ENCODE data around the gene ZNF385B.

The ZNF385B gene

DNA sequence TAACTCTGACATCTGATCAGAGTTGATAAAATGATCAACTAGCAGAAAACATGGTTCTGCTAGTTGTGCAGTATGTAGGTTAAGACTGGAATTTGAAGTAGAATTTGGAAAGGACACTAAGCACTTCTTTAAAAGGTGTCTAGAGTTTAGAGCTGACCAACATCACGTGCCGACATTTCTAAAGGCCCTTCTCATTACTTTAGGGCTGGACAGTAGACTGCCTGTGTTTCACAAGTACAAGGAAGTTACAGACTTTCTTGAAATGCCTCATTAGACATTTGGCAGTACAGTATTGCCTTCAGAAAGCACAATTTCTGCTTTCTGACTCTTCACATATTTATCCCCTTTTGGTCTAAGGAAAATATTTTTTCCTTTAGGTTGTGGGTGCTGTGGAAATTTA is 255.3 kb downstream of the ZNF385B start:
- H3K9me3 ChIP-seq (ENCODE audit: severe bottlenecking) = no peaks in the 10 kb centered on the region
- DNase-seq = no peak
- H3K4me3 ChIP-seq (ENCODE audit: low read depth, low read length) = no peak overlapping the region
- no peak overlapping the region for H3K27ac ChIP-seq
- TF ChIP-seq, protein P1, sequence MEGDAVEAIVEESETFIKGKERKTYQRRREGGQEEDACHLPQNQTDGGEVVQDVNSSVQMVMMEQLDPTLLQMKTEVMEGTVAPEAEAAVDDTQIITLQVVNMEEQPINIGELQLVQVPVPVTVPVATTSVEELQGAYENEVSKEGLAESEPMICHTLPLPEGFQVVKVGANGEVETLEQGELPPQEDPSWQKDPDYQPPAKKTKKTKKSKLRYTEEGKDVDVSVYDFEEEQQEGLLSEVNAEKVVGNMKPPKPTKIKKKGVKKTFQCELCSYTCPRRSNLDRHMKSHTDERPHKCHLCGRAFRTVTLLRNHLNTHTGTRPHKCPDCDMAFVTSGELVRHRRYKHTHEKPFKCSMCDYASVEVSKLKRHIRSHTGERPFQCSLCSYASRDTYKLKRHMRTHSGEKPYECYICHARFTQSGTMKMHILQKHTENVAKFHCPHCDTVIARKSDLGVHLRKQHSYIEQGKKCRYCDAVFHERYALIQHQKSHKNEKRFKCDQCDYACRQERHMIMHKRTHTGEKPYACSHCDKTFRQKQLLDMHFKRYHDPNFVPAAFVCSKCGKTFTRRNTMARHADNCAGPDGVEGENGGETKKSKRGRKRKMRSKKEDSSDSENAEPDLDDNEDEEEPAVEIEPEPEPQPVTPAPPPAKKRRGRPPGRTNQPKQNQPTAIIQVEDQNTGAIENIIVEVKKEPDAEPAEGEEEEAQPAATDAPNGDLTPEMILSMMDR (IDR thresholded peaks at IDR 0.05; ENCODE audit: low read depth, low read length) = no peak
- no peaks in the 10 kb centered on the region for H3K36me3 ChIP-seq
- H3K27me3 ChIP-seq (ENCODE audit: insufficient read depth, low read depth, severe bottlenecking) = no peaks in the 10 kb centered on the region

DNA sequence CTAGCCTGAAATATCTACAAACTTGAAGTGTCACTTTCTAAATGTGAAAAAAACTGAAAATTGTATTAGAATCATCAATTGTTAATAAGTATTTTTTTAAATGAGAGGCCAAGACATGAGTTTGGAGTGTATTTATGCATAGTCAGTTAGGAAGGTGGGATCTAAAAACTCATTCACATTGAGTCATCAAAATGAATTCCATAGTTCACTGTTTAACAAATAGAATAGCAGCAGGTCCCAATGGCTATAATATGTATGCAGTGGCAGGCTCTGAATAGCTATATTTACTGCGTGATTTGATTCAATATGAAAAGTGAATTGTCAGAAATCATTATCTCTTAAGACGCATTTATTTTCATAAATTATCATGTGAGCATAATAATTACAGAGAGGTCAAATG is 256.1 kb downstream of the ZNF385B start:
- H3K9me3 ChIP-seq (ENCODE audit: severe bottlenecking) = no peaks in the 10 kb centered on the region
- no peak overlapping the region for H3K4me3 ChIP-seq (ENCODE audit: low read depth, low read length)
- TF ChIP-seq, protein P1 (IDR thresholded peaks at IDR 0.05; ENCODE audit: low read depth, low read length) = no peak
- no peak for DNase-seq
- H3K27ac ChIP-seq = no peak overlapping the region
- no peaks in the 10 kb centered on the region for H3K27me3 ChIP-seq (ENCODE audit: insufficient read depth, low read depth, severe bottlenecking)
- H3K36me3 ChIP-seq = no peaks in the 10 kb centered on the region

DNA sequence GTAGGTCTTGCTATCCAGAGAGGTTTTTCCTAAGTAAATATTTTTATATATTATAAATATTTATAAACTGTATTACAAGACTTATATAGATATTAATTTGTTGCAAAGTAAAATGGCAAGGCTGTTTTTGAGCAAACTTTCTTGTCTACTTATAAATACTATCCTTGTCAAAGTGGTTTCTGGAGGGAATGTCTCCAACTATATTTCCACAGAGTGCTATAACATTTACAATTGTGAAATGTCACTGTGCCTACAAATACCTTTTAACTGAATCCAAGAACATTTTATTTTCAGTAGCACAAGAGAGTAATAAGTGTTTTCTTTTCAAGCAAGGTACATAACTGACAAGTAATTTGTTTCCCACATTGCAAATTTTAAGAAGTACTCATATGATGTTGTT is 256.8 kb downstream of the ZNF385B start:
- TF ChIP-seq, protein P1 (IDR thresholded peaks at IDR 0.05; ENCODE audit: low read depth, low read length) = no peak
- DNase-seq = no peak
- no peak overlapping the region for H3K27ac ChIP-seq

DNA sequence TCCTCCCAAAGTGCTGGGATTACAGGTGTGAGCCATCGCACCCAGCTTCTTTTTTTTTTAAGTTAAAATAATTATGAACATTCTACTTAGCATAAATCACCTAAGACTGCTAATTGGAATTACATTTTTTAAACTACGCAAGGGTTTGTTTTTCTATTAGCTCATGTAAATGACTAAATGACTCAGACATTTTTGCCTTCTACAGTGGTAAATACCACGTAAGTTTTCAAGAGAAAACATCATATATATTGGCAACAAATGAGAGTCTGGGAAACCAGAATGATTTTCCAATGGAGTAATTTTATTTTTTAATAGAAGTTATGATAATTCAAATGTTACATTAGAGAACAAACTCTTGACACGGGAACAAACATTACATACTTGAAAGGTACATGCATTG is 259.0 kb downstream of the ZNF385B start:
- H3K27ac ChIP-seq = no peak overlapping the region
- TF ChIP-seq, protein P1 (IDR thresholded peaks at IDR 0.05; ENCODE audit: low read depth, low read length) = no peak
- H3K9me3 ChIP-seq (ENCODE audit: severe bottlenecking) = no peaks in the 10 kb centered on the region
- H3K27me3 ChIP-seq (ENCODE audit: insufficient read depth, low read depth, severe bottlenecking) = no peaks in the 10 kb centered on the region
- no peak for DNase-seq
- H3K36me3 ChIP-seq = no peaks in the 10 kb centered on the region
- no peak overlapping the region for H3K4me3 ChIP-seq (ENCODE audit: low read depth, low read length)

More for the DNA sequence above, 256.8 kb downstream of the ZNF385B start:
- Histone ChIP-seq H3K9me3 (ENCODE audit: severe bottlenecking) (no peaks in the 10 kb centered on the region), H3K36me3 (no peaks in the 10 kb centered on the region), H3K4me3 (ENCODE audit: low read depth, low read length) (no peak overlapping the region), H3K27me3 (ENCODE audit: insufficient read depth, low read depth, severe bottlenecking) (no peaks in the 10 kb centered on the region)

DNA sequence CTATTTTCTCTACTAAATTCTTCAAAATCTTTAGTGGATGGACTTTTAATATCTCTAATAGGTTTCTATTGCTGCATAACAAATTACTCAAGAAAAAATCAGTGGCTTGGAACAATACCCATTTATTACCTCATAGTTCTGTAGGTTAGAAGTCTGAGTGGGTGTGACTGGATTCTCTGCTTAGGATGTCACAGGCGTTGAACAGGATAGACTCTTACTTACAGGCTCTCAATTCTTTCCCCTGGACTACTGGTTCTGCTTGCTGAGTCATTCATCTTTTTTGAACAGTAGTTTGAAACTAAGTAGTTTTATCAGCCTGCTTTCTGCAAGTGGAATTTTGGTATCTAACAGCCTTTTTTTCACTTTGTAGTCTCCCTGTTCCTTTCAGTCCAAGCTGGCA is 265.4 kb downstream of the ZNF385B start:
- Histone ChIP-seq H3K27ac (no peak overlapping the region), H3K9me3 (ENCODE audit: severe bottlenecking) (no peaks in the 10 kb centered on the region), H3K4me3 (ENCODE audit: low read depth, low read length) (no peak overlapping the region), H3K36me3 (no peaks in the 10 kb centered on the region), H3K27me3 (ENCODE audit: insufficient read depth, low read depth, severe bottlenecking) (no peaks in the 10 kb centered on the region)
- TF ChIP-seq, protein P1 (IDR thresholded peaks at IDR 0.05; ENCODE audit: low read depth, low read length) = no peak
- no peak for DNase-seq

DNA sequence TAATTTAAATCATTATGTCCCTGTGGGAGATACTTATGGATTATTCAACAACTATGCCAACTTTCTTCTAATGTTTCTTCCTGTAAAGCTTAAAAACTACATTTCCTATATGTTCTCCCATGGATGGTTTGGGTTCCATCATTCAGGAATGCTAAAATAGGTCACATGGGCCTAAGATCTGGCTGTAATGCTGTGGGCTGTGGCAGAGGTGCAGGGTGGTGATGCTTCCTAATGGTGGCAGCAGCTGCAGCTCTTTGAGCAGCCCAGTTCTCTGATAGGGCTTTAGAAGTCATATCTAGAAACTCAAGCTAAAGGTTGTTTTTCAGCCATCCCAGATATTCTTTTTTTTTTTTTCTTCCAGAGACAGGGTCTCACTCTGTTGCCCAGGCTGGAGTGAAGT is 266.1 kb downstream of the ZNF385B start:
- no peaks in the 10 kb centered on the region for H3K27me3 ChIP-seq (ENCODE audit: insufficient read depth, low read depth, severe bottlenecking)
- TF ChIP-seq, protein P1 (IDR thresholded peaks at IDR 0.05; ENCODE audit: low read depth, low read length) = peak; percentile 45
- no peaks in the 10 kb centered on the region for H3K9me3 ChIP-seq (ENCODE audit: severe bottlenecking)
- no peak overlapping the region for H3K27ac ChIP-seq
- H3K36me3 ChIP-seq = no peaks in the 10 kb centered on the region
- DNase-seq = peak; percentile 22
- no peak overlapping the region for H3K4me3 ChIP-seq (ENCODE audit: low read depth, low read length)

Measured in WERI-Rb-1 (cell line).